Activated B cell treated with CpG ODN at 0.5 μM for 24 hours (primary cell): Measurements from ENCODE around the gene ECM1. TPM values are rescaled to one million over a fixed set of nuclear protein-coding genes. Genes with fewer than 3 reads are reported as not detected.

ENCODE experiments used
- ATAC-seq: fragments of 200-7000 bp; cut with Tn5 transposase; one replicate; pipeline ENCODE4 v1.10.0; 2021; ENCODE audit warnings: low read depth, mild to moderate bottlenecking, moderate library complexity
- CTCF ChIA-PET: fragments of 350-600 bp; sonication (Branson Sonifier 250); formaldehyde crosslinking; loops from one replicate; lab custom pipeline; 2021; ENCODE audit warnings: antibody characterized with exemption; lab: Charles Lee
- POLR2A ChIA-PET: fragments of 350-600 bp; sonication (Branson Sonifier 250); formaldehyde crosslinking; loops from one replicate; lab custom pipeline; 2021; ENCODE audit warnings: antibody characterized with exemption; lab: Charles Lee
- DNase-seq: peaks from one replicate; pipeline ENCODE4 v3.0.0; 2022
- H3K27ac Mint-ChIP-seq: one replicate; pipeline ENCODE4 v1.8.0; 2020; ENCODE audit warnings: mixed read lengths
- H3K27me3 Mint-ChIP-seq: one replicate; pipeline ENCODE4 v1.8.0; 2021; ENCODE audit warnings: mixed read lengths
- H3K36me3 Mint-ChIP-seq: one replicate; pipeline ENCODE4 v1.8.0; 2021; ENCODE audit warnings: low read depth, mixed read lengths
- H3K4me1 Mint-ChIP-seq: one replicate; pipeline ENCODE4 v1.8.0; 2021; ENCODE audit warnings: mixed read lengths
- H3K4me3 Mint-ChIP-seq: one replicate; pipeline ENCODE4 v1.8.0; 2020; ENCODE audit warnings: mild to moderate bottlenecking, mixed read lengths
- H3K9me3 Mint-ChIP-seq: one replicate; pipeline ENCODE4 v1.8.0; 2020; ENCODE audit warnings: mixed read lengths
- intact Hi-C: fragments of 100-400 bp; cut with micrococcal nuclease; formaldehyde crosslinking; loops from one replicate; pipeline ENCODE4 v1.15.1; 2024
- total RNA-seq: library from RNA; stranded (reverse); gene quantifications from 2 replicates; pipeline ENCODE4 v1.2.3, GENCODE V29; 2022
- TF ChIP-seq, protein P1 (sequence below): fragments of 200-600 bp; IDR thresholded peaks from one replicate; pipeline ENCODE4 v1.8.0; 2022; ENCODE audit warnings: antibody characterized with exemption, mild to moderate bottlenecking

Gene ECM1
- total RNA-seq, 1 donor from 2014 or later, result 2.1 TPM

DNA sequence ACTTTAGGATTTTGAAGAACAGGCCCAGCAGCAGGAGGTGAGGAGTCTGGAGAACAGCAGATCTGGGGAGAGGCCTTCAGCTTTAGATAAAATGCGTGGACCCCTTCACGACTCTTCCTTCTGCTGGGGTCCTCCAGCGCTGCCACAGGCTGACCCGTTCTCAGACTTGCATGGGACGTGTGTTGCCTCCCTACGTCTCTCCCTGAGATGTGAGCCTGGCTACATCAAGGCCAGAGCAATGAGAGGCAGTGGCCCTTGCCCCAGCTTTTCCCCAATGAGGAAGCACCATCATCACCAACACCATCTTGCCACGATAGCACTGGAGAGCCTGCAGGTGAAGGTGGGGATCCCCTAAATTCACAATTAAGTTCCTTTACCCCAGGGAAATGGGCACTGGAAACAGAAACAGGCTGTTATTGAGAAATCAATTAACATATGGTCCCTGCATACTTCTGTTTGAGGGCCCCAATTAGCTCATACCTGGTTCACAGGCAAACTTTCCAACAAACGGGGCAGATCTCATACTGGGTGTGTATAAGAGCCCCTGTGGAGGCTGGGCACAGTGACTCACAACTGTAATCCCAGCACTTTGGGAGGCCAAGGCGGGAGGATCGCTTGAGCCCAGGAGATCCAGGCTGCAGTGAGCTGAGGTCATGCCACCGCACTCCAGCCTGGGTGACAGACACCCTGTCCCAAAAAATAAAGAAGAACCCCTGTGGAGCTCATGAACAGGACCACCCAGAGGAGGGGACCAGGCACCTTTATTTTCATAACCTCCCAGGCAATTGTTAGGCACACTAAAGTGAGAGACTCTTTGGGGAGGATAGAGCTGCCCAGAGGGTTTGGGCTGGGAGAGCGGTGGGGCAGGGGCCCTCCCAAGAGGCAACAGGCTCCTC, 29.2 kb downstream of the ECM1 start:
- intact Hi-C loops, result no loop called here
- Mint-ChIP-seq H3K4me1 (no peaks in the 10 kb centered on the region), H3K27ac (no peak overlapping the region), H3K27me3 (no peaks in the 10 kb centered on the region), H3K4me3 (no peak overlapping the region), H3K9me3 (no peaks in the 10 kb centered on the region), H3K36me3 (no peaks in the 10 kb centered on the region)
- CTCF ChIA-PET, result no interaction called here
- TF ChIP-seq, protein P1, sequence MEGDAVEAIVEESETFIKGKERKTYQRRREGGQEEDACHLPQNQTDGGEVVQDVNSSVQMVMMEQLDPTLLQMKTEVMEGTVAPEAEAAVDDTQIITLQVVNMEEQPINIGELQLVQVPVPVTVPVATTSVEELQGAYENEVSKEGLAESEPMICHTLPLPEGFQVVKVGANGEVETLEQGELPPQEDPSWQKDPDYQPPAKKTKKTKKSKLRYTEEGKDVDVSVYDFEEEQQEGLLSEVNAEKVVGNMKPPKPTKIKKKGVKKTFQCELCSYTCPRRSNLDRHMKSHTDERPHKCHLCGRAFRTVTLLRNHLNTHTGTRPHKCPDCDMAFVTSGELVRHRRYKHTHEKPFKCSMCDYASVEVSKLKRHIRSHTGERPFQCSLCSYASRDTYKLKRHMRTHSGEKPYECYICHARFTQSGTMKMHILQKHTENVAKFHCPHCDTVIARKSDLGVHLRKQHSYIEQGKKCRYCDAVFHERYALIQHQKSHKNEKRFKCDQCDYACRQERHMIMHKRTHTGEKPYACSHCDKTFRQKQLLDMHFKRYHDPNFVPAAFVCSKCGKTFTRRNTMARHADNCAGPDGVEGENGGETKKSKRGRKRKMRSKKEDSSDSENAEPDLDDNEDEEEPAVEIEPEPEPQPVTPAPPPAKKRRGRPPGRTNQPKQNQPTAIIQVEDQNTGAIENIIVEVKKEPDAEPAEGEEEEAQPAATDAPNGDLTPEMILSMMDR, result no peak
- POLR2A ChIA-PET, result no interaction called here
- DNase-seq, result no peak
- ATAC-seq, result no peak

DNA sequence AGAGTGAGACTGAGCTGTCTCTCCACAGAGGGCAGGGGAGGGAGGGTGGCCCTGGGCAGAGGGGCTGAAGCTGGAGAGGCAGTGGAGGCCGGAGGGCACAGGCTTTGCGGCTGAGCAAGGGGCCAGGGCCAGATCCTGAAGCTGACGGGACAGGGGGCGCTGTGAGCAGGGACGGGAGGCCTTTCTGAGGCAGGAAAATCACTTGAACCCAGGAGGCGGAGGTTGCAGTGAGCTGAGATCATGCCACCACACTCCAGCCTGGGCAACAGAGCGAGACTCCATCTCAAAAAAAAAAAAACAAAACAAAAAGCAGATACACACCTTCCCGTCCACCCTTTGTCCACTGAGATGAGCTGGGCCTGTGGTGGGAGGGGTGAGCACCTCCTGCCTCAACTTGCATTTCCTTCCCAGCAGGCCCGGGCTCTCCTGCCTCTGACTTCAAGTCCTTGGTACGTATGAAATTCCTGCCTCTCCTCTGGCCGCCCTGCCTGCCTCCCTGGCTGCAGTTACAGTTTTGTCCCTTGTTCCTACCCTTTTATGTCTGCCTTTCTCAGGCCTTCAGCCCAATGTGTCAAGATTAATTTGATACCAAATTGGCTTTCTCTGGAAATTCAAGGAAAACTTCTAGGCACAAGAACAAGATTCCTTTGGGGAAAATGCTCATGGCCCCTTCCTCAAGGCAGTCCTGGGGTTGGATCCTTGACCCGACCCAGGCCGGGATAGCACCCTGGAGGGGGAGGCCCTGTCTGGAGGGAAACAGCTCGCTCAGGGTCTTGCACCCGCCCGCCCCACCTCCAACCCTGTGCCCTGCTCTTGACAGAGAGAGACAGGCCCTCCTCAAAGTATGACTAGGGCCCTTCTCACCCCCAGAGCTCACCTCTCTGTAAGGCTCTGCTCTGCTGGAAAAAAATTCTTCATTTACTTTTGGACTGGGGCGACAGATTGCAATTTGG, 30.1 kb downstream of the ECM1 start:
- intact Hi-C loops, result no loop called here
- TF ChIP-seq, protein P1, result no peak
- Mint-ChIP-seq H3K27ac (no peak overlapping the region), H3K9me3 (no peaks in the 10 kb centered on the region), H3K27me3 (no peaks in the 10 kb centered on the region), H3K4me3 (no peak overlapping the region), H3K36me3 (no peaks in the 10 kb centered on the region), H3K4me1 (no peaks in the 10 kb centered on the region)
- DNase-seq (no peak), ATAC-seq (no peak)
- CTCF ChIA-PET, result no interaction called here
- POLR2A ChIA-PET, result no interaction called here

DNA sequence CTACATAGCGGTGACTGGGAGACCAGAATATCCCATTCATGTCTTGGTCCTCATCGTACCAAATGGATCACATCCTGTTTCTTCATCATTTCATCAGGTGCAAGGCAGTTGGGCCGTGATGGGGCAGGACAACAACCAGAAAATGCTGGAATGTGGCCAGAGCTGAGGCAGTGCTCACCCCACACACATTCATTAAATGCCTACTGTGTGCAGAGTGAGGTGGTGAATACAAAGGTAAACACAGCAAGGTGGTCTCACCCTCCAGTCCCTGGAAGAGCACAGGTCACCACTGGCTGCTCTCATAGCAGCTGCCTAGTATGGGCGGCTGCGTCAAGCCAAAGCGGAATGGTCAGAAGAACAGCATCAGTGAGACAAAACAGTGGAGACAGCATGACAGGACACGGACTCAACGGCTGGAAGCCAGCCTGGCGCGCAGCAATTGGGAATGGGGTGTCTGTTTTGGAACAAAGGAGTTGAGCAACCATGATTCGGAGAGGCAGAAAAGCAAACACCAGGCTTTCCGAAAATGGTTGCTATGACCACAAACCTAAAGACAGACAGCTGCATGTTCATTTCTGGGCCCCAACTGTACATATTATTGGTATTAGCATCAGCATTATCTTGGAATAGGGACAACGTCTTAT, 35.7 kb downstream of the ECM1 start:
- H3K4me3 Mint-ChIP-seq, result no peak overlapping the region
- CTCF ChIA-PET, result interaction anchor here (1.3 kb wide), 1 partner anchor 28 kb away, joined by 3 read pairs; the partner anchor contains the start of gene FALEC
- H3K9me3 Mint-ChIP-seq, result no peaks in the 10 kb centered on the region
- TF ChIP-seq, protein P1, result no peak
- H3K4me1 Mint-ChIP-seq, result peaks cover 3% of the 10 kb centered on the region
- intact Hi-C loops, result no loop called here
- peaks cover 13% of the 10 kb centered on the region for H3K27me3 Mint-ChIP-seq
- ATAC-seq (no peak), DNase-seq (no peak)
- no peaks in the 10 kb centered on the region for H3K36me3 Mint-ChIP-seq
- POLR2A ChIA-PET, result no interaction called here
- no peak overlapping the region for H3K27ac Mint-ChIP-seq

DNA sequence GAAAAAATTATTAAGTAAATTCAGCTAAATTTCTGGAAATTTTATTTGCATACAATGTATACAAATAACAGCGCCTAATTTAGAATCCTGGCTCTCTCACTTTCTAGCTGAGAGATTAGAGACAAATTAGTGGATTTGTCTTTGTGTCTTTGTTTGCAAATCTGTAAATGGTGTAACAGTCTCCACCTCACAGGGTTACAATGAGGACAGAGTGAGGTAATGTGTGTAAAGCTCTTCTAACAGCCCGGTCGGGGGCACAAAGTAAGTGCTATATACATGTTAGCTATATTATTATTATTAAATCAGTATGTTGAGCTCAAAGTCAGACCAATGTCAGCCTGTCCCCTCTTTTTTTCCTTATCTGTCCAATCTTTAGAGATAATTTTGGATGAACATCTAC, 36.3 kb downstream of the ECM1 start:
- CTCF ChIA-PET, result interaction anchor here (1.3 kb wide), 1 partner anchor 28 kb away, joined by 3 read pairs; the partner anchor contains the start of gene FALEC
- Mint-ChIP-seq H3K36me3 (no peaks in the 10 kb centered on the region), H3K4me3 (no peak overlapping the region), H3K4me1 (peaks cover 3% of the 10 kb centered on the region), H3K27ac (no peak overlapping the region), H3K9me3 (no peaks in the 10 kb centered on the region), H3K27me3 (peaks cover 13% of the 10 kb centered on the region)
- ATAC-seq, result no peak
- intact Hi-C loops, result no loop called here
- POLR2A ChIA-PET, result no interaction called here
- DNase-seq, result no peak
- TF ChIP-seq, protein P1, result no peak
